ENCODE measurements around the gene JAKMIP1.
"Not testable (repeated sequence)": the region's sequence is repeated elsewhere in the genome, so short reads cannot be mapped to it uniquely, and the experiment has no call there.

Gene JAKMIP1

GRCh38 chr4:6224735-6225134 is 24.4 kb upstream of the JAKMIP1 start:
- Histone ChIP-seq H3K27me3 (ENCODE audit: insufficient read depth, low read length) (peaks cover 43% of the 10 kb centered on the region), H3K4me1 (ENCODE audit: insufficient read depth, low read length) (peaks cover 3% of the 10 kb centered on the region), H2AFZ (ENCODE audit: low read depth, low read length) (no peak overlapping the region), H3K4me3 (ENCODE audit: low read length) (no peak overlapping the region), H3K36me3 (ENCODE audit: insufficient read depth, low read length) (no peaks in the 10 kb centered on the region), H3K9me3 (ENCODE audit: low read length) (peaks cover 5% of the 10 kb centered on the region)

- H3K27me3 ChIP-seq (ENCODE audit: insufficient read depth, low read length) = peaks cover 48% of the 10 kb centered on the region
- peaks cover 3% of the 10 kb centered on the region for H3K4me1 ChIP-seq (ENCODE audit: insufficient read depth, low read length)
- H2AFZ ChIP-seq (ENCODE audit: low read depth, low read length) = no peak overlapping the region
- peaks cover 5% of the 10 kb centered on the region for H3K9me3 ChIP-seq (ENCODE audit: low read length)
- no peak overlapping the region for H3K4me3 ChIP-seq (ENCODE audit: low read length)
- H3K36me3 ChIP-seq (ENCODE audit: insufficient read depth, low read length) = no peaks in the 10 kb centered on the region
Measured at GRCh38 chr4:6222761-6223292, 22.5 kb upstream of the JAKMIP1 start.

GRCh38 chr4:6221851-6222760 is 21.8 kb upstream of the JAKMIP1 start:
- H3K36me3 ChIP-seq (ENCODE audit: insufficient read depth, low read length) = no peaks in the 10 kb centered on the region
- peak overlapping the region; percentile 51 for H2AFZ ChIP-seq (ENCODE audit: low read depth, low read length)
- peak overlapping the region; percentile 27 for H3K4me3 ChIP-seq (ENCODE audit: low read length)
- peaks cover 5% of the 10 kb centered on the region for H3K9me3 ChIP-seq (ENCODE audit: low read length)
- peaks cover 44% of the 10 kb centered on the region for H3K27me3 ChIP-seq (ENCODE audit: insufficient read depth, low read length)
- H3K4me1 ChIP-seq (ENCODE audit: insufficient read depth, low read length) = peaks cover 3% of the 10 kb centered on the region

- peaks cover 43% of the 10 kb centered on the region for H3K27me3 ChIP-seq (ENCODE audit: insufficient read depth, low read length)
- H3K4me3 ChIP-seq (ENCODE audit: low read length) = peak overlapping the region; percentile 27
Measured at GRCh38 chr4:6221301-6221850, 21.0 kb upstream of the JAKMIP1 start.

GRCh38 chr4:6217716-6218381 is 17.5 kb upstream of the JAKMIP1 start:
- Histone ChIP-seq H3K4me3 (ENCODE audit: low read length) (no peak overlapping the region), H3K27me3 (ENCODE audit: insufficient read depth, low read length) (peaks cover 27% of the 10 kb centered on the region), H2AFZ (ENCODE audit: low read depth, low read length) (no peak overlapping the region), H3K4me1 (ENCODE audit: insufficient read depth, low read length) (peaks cover 3% of the 10 kb centered on the region), H3K9me3 (ENCODE audit: low read length) (peaks cover 5% of the 10 kb centered on the region), H3K36me3 (ENCODE audit: insufficient read depth, low read length) (no peaks in the 10 kb centered on the region)

More at GRCh38 chr4:6221301-6221850, 21.0 kb upstream of the JAKMIP1 start:
- Histone ChIP-seq H2AFZ (ENCODE audit: low read depth, low read length) (peak overlapping the region; percentile 51), H3K9me3 (ENCODE audit: low read length) (peaks cover 5% of the 10 kb centered on the region), H3K36me3 (ENCODE audit: insufficient read depth, low read length) (no peaks in the 10 kb centered on the region), H3K4me1 (ENCODE audit: insufficient read depth, low read length) (peaks cover 3% of the 10 kb centered on the region)

GRCh38 chr4:6216588-6216987 is 16.2 kb upstream of the JAKMIP1 start:
- H2AFZ ChIP-seq (ENCODE audit: low read depth, low read length) = no peak overlapping the region
- peaks cover 3% of the 10 kb centered on the region for H3K4me1 ChIP-seq (ENCODE audit: insufficient read depth, low read length)
- no peaks in the 10 kb centered on the region for H3K9me3 ChIP-seq (ENCODE audit: low read length)
- H3K4me3 ChIP-seq (ENCODE audit: low read length) = no peak overlapping the region
- H3K36me3 ChIP-seq (ENCODE audit: insufficient read depth, low read length) = no peaks in the 10 kb centered on the region
- peaks cover 19% of the 10 kb centered on the region for H3K27me3 ChIP-seq (ENCODE audit: insufficient read depth, low read length)

GRCh38 chr4:6209921-6210320 is 9.6 kb upstream of the JAKMIP1 start:
- Histone ChIP-seq H3K4me1 (ENCODE audit: insufficient read depth, low read length) (peaks cover 11% of the 10 kb centered on the region), H3K4me3 (ENCODE audit: low read length) (no peak overlapping the region), H3K9me3 (ENCODE audit: low read length) (no peaks in the 10 kb centered on the region)

GRCh38 chr4:6209291-6209690 is 8.9 kb upstream of the JAKMIP1 start:
- H3K4me3 ChIP-seq (ENCODE audit: low read length); H3K36me3 ChIP-seq (ENCODE audit: insufficient read depth, low read length); H3K9me3 ChIP-seq (ENCODE audit: low read length); H3K27me3 ChIP-seq (ENCODE audit: insufficient read depth, low read length); H2AFZ ChIP-seq (ENCODE audit: low read depth, low read length): not testable (repeated sequence)
- H3K4me1 ChIP-seq (ENCODE audit: insufficient read depth, low read length) = peaks cover 11% of the 10 kb centered on the region

More at GRCh38 chr4:6209921-6210320, 9.6 kb upstream of the JAKMIP1 start:
- Histone ChIP-seq H2AFZ (ENCODE audit: low read depth, low read length) (no peak overlapping the region), H3K36me3 (ENCODE audit: insufficient read depth, low read length) (no peaks in the 10 kb centered on the region), H3K27me3 (ENCODE audit: insufficient read depth, low read length) (no peaks in the 10 kb centered on the region)

GRCh38 chr4:6208416-6208815 is 8.1 kb upstream of the JAKMIP1 start:
- Histone ChIP-seq H2AFZ (ENCODE audit: low read depth, low read length) (no peak overlapping the region), H3K9me3 (ENCODE audit: low read length) (no peaks in the 10 kb centered on the region), H3K27me3 (ENCODE audit: insufficient read depth, low read length) (no peaks in the 10 kb centered on the region), H3K4me1 (ENCODE audit: insufficient read depth, low read length) (peaks cover 11% of the 10 kb centered on the region), H3K4me3 (ENCODE audit: low read length) (no peak overlapping the region), H3K36me3 (ENCODE audit: insufficient read depth, low read length) (no peaks in the 10 kb centered on the region)

GRCh38 chr4:6207602-6208001 is 7.3 kb upstream of the JAKMIP1 start:
- Histone ChIP-seq H3K4me3 (ENCODE audit: low read length) (no peak overlapping the region), H3K4me1 (ENCODE audit: insufficient read depth, low read length) (peaks cover 11% of the 10 kb centered on the region)

GRCh38 chr4:6206771-6207290 is 6.5 kb upstream of the JAKMIP1 start:
- Histone ChIP-seq H3K9me3 (ENCODE audit: low read length) (no peaks in the 10 kb centered on the region), H3K4me1 (ENCODE audit: insufficient read depth, low read length) (peaks cover 11% of the 10 kb centered on the region), H3K36me3 (ENCODE audit: insufficient read depth, low read length) (no peaks in the 10 kb centered on the region), H3K27me3 (ENCODE audit: insufficient read depth, low read length) (peaks cover 9% of the 10 kb centered on the region), H2AFZ (ENCODE audit: low read depth, low read length) (no peak overlapping the region), H3K4me3 (ENCODE audit: low read length) (no peak overlapping the region)

More at GRCh38 chr4:6207602-6208001, 7.3 kb upstream of the JAKMIP1 start:
- Histone ChIP-seq H3K9me3 (ENCODE audit: low read length) (no peaks in the 10 kb centered on the region), H2AFZ (ENCODE audit: low read depth, low read length) (no peak overlapping the region), H3K36me3 (ENCODE audit: insufficient read depth, low read length) (no peaks in the 10 kb centered on the region), H3K27me3 (ENCODE audit: insufficient read depth, low read length) (peaks cover 2% of the 10 kb centered on the region)

GRCh38 chr4:6205973-6206372 is 5.6 kb upstream of the JAKMIP1 start:
- no peak overlapping the region for H2AFZ ChIP-seq (ENCODE audit: low read depth, low read length)
- H3K27me3 ChIP-seq (ENCODE audit: insufficient read depth, low read length) = peaks cover 13% of the 10 kb centered on the region
- no peaks in the 10 kb centered on the region for H3K9me3 ChIP-seq (ENCODE audit: low read length)
- H3K4me1 ChIP-seq (ENCODE audit: insufficient read depth, low read length) = peaks cover 11% of the 10 kb centered on the region
- H3K36me3 ChIP-seq (ENCODE audit: insufficient read depth, low read length) = no peaks in the 10 kb centered on the region
- H3K4me3 ChIP-seq (ENCODE audit: low read length) = no peak overlapping the region

- Histone ChIP-seq H3K36me3 (ENCODE audit: insufficient read depth, low read length) (no peaks in the 10 kb centered on the region), H3K27me3 (ENCODE audit: insufficient read depth, low read length) (peaks cover 17% of the 10 kb centered on the region), H2AFZ (ENCODE audit: low read depth, low read length) (no peak overlapping the region), H3K9me3 (ENCODE audit: low read length) (no peaks in the 10 kb centered on the region), H3K4me1 (ENCODE audit: insufficient read depth, low read length) (peaks cover 14% of the 10 kb centered on the region), H3K4me3 (ENCODE audit: low read length) (no peak overlapping the region)
Measured at GRCh38 chr4:6205567-6205931, 5.2 kb upstream of the JAKMIP1 start.
